GM21576 (cell line): Measurements from ENCODE around the gene NTN3.
"Not testable (repeated sequence)": the region's sequence is repeated elsewhere in the genome, so short reads cannot be mapped to it uniquely, and the experiment has no call there.

Source experiments
- ATAC-seq: cut with Tn5 transposase; IDR thresholded peaks from one replicate; pipeline ENCODE4 v1.9.1; 2021; ENCODE audit warnings: mild to moderate bottlenecking, moderate library complexity; ENCODE audit not compliant: unreplicated experiment

The NTN3 gene

DNA sequence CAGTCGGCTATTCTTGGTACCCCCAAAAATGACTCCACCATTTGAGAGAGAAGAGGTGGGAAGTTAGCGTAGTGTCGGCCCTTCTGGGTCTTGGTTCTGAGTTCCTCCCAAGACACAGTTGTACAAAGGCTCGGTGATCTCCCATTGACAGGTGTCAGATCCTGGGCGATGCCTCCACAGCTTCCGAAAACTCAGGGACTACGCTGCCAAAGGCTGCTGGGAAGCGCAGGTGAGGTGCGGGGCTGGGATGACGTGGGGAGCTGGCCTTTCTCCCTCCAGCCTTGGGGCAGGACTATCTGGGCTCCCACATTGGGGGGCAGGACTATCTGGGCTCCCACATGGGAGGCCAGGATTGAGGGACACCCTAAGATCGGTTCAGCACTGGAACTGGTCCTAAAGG, 31.5 kb upstream of the NTN3 start:
- ATAC-seq: no peak

DNA sequence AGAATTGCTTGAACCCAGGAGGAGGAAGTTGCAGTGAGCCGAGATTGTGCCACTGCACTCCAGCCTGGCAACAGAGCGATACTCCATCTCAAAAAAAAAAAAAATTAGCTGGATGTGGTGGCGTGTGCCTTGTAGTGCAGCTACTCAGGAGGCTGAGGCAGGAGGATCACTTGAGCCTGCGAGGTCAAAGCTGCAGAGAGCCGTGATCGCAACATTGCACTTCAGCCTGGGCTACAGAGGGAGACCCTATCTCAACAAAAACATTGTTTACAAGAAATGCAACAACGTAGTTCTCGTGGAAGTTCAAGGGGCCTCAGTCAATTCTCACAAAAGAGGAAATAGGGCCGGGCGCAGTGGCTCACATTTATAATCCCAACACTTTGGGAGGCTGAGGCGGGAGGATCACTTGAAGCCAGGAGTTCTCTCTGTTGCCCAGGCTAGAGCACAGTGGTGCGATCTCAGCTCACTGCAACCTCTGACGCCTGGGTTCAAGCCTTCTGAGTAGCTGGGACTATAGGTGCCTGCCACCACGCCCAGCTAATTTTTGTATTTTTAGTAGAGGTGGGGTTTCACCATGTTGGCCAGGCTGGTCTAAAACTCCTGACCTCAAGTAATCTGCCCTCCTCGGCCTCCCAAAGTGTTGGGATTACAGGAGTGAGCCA, 29.8 kb upstream of the NTN3 start:
- not testable (repeated sequence) for ATAC-seq

DNA sequence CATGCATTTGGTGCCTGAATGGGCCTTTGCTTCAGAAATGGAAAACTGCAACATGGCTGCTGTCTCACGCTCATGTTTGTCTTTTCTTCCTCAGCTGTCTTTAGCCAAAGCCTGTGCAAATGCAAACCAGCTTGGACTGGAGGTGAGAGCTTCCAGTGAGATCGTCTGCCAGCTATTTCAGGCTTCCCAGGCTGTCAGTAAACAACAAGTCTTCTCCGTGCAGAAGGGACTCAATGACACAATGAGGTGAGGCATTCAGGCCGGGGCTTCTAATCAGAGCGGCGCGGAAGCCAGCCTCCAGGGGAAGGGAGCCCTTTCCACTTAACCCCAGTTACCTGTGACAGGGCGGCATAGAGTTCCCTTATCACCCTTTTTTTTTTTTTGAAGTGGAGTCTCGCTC, 27.5 kb upstream of the NTN3 start:
- no peak for ATAC-seq

- ATAC-seq: no peak
These were observed 23.0 kb upstream of the NTN3 start for GRCh38 chr16:2447920-2448583.

- ATAC-seq: no peak
These were observed 22.0 kb upstream of the NTN3 start for GRCh38 chr16:2449118-2449517.

DNA sequence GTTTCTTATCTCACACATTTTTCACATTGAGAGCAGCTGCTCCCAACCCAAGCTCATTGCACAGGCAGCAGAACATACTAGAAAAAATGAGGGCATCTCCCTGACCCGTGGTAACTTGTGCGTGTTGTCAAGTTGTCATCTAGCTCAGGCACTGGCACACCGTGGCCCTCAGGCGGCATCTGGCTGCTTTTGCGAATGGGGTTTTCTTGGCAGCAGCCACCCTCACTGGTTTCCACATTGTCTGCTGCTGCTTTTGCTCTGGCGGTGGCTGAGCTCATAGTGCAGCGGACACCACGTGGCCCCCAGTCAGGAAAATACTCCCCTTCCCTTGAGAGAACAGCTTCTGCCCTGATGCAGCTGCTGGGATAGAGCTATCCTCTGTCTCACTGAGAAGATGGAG, 20.6 kb upstream of the NTN3 start:
- ATAC-seq: no peak

- ATAC-seq: no peak
These were observed 20.1 kb upstream of the NTN3 start for GRCh38 chr16:2450975-2451381.

GRCh38 chr16:2451851-2452320, 19.2 kb upstream of the NTN3 start:
- ATAC-seq: no peak

DNA sequence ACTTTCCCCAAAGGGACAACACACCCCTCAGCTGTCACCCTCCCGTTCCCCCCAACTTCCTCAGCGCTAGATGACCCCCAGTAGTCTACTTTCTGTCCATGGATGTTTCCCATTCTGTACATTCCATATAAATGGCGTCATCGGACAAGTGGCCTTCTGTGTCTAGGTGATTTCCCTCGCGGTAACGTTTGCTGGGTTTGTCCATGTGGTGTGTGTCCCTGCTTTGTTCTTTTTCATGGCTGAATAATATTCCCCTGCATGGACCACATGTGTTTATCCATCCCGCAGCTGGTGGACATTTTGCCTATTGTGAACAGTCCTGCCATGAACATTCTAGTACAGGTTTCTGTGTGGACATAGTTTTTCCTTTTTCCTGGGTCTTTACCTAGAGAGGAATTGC, 18.4 kb upstream of the NTN3 start:
- no peak for ATAC-seq

GRCh38 chr16:2455081-2455845, 15.8 kb upstream of the NTN3 start:
- no peak for ATAC-seq

- ATAC-seq: no peak
These were observed 14.4 kb upstream of the NTN3 start for GRCh38 chr16:2456551-2457153.

- ATAC-seq: no peak
These were observed 13.8 kb upstream of the NTN3 start for GRCh38 chr16:2457267-2457666.

DNA sequence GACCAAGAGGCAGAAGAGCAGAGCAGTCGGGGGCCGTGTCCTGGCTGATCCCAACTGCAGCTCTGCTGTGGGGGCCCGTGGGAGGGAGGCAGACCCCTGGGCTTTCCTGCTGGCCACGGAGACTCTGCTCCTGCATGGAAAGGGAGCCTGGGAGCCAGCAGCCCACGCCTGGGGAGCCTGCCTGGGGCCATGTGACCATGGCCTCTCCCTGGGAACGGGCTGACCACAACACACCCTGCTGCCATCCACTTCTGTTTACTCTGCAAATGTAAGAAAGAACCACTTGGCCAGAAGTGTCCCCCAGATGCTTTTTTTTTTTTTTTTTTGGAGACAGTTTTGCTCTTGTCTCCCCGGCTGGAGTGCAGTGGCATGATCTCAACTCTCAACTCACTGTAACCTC, 13.2 kb upstream of the NTN3 start:
- no peak for ATAC-seq

DNA sequence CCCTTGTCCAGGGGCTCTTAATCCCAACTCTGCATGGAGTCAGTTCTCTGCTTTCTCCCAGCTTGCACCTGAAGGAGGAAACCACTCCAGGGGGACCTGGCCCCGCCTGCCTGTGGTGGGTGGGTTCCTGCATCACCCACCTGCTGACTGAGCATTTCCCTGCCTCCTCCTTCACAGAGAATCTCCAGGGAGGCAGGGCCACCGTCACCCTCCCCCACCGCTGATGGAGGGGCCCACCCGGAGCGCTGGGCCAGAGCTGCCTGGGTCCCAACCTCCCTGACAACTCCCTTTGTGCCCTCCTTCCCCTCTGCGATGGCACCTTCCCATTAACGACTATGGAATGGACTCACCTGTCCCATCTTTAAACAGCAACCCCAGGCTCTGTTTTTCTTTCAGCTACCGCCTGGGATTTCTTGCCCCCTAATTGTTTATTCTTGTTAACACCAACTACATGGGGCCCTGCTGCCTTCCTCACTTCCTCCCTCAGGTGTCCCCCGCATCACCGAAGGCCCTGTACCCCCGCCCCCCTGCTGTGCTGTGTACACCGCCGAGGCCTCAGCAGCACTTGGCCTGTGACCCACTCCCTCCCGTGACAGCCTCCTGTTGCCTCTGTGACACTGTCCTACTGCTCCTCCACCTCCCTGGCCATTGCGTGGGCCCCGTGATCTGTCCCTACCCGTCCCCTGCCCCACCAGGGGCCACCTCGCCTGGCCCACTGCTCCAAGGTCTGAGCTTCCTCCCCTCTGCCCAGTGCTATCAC, 12.0 kb upstream of the NTN3 start:
- ATAC-seq: no peak

GRCh38 chr16:2459647-2460390, 11.3 kb upstream of the NTN3 start, which contains the start of gene TEDC2:
Gene TEDC2 (plus strand): TSS chr16:2460109. CDS start chr16:2460145, 36 bp downstream.
- ATAC-seq: peak; percentile 83

- ATAC-seq: no peak
These were observed 10.7 kb upstream of the NTN3 start for GRCh38 chr16:2460391-2460713.

- no peak for ATAC-seq
These were observed 10.2 kb upstream of the NTN3 start for GRCh38 chr16:2460916-2461315.

GRCh38 chr16:2462031-2462866, 8.8 kb upstream of the NTN3 start:
- no peak for ATAC-seq

GRCh38 chr16:2464333-2464732, 6.8 kb upstream of the NTN3 start:
- ATAC-seq: no peak
